Body of pancreas (tissue), 4 donors: ENCODE data around the gene ROBO1.

Experiments used
- POLR2A ChIP-seq, 3 donors: fragments of 450-650 bp; IDR thresholded peaks; one replicate each; pipeline ENCODE4 v1.6.1; 2016; ENCODE audit warnings: antibody characterized with exemption in 3 of 3, mild to moderate bottlenecking in 2 of 3
- TF ChIP-seq, protein P1 (sequence below), 7 experiments: fragments of 450-650 bp in 4 of 7; fragments of 200-600 bp in 3 of 7; sonication (generic) in 3 of 7; IDR thresholded peaks; one replicate each; pipeline ENCODE4 v1.5.1; 2016 to 2019; ENCODE audit warnings: antibody characterized with exemption in 7 of 7

DNA sequence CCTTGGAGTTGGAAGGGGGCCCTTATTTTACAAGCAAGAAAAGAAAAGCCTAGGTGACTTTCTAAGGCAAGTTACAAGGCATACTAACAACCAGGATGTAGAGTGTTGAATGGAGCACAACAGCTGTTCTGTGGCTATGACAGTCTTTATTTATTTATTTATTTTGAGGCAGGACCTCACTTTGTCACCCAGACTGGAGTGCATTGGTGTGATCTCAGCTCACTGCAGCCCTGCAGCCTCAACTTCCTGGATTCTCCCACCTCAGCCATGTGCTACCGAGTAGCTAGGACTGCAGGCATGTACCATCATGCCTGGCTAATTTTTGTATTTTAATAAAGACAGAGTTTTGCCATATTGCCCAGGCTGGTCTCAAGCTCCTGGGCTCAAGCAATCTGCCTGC, 973.4 kb downstream of the ROBO1 start:
- TF ChIP-seq, protein P1, sequence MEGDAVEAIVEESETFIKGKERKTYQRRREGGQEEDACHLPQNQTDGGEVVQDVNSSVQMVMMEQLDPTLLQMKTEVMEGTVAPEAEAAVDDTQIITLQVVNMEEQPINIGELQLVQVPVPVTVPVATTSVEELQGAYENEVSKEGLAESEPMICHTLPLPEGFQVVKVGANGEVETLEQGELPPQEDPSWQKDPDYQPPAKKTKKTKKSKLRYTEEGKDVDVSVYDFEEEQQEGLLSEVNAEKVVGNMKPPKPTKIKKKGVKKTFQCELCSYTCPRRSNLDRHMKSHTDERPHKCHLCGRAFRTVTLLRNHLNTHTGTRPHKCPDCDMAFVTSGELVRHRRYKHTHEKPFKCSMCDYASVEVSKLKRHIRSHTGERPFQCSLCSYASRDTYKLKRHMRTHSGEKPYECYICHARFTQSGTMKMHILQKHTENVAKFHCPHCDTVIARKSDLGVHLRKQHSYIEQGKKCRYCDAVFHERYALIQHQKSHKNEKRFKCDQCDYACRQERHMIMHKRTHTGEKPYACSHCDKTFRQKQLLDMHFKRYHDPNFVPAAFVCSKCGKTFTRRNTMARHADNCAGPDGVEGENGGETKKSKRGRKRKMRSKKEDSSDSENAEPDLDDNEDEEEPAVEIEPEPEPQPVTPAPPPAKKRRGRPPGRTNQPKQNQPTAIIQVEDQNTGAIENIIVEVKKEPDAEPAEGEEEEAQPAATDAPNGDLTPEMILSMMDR (IDR thresholded peaks at IDR 0.05), result no peak
- TF ChIP-seq POLR2A (IDR thresholded peaks at IDR 0.05), result no peak
